GM12878 (cell line): ENCODE data around the gene KBTBD4. TPM values are rescaled to one million over a fixed set of nuclear protein-coding genes. Genes with fewer than 3 reads are reported as not detected.

Experiments
- ATAC-seq: fragments of 200-7000 bp; cut with Tn5 transposase; 3 replicates; pipeline ENCODE4 v1.9.1; 2020; ENCODE audit warnings: mild to moderate bottlenecking, moderate library complexity
- BruUV-seq: library from RNA; stranded (reverse); fragments of 400-500 nt; replicated peaks from 2 replicates; lab custom pipeline; 2021; lab: Mats Ljungman, UMichigan
- CTCF ChIA-PET: fragments of 300-600 bp; sonication (Branson Sonifier 250); formaldehyde crosslinking; extraction: SDS; loops from one replicate; lab custom pipeline; 2021; ENCODE audit warnings: inconsistent platforms; lab: Yijun Ruan, JAX
- POLR2A ChIA-PET: fragments of 350-600 bp; formaldehyde crosslinking; extraction: SDS; loops from one replicate; lab custom pipeline; 2021; ENCODE audit warnings: inconsistent platforms; lab: Charles Lee
- RAD21 ChIA-PET: fragments of 300-600 bp; sonication (Branson Sonifier 250); formaldehyde crosslinking; loops from one replicate; lab custom pipeline; 2023; ENCODE audit warnings: antibody characterized with exemption; ENCODE audit not compliant: unreplicated experiment; lab: Charles Lee
- SMC1A ChIA-PET: fragments of 300-600 bp; sonication (Branson Sonifier 250); formaldehyde crosslinking; loops from one replicate; lab custom pipeline; 2023; ENCODE audit not compliant: unreplicated experiment, uncharacterized antibody; lab: Charles Lee
- DNase-seq: peaks from one replicate; pipeline ENCODE4 v3.0.0-alpha.2; 2011; ENCODE audit warnings: low read depth, low spot score
- FAIRE-seq: peaks from 3 replicates; lab custom pipeline; 2011; peaks lifted over from hg19 to GRCh38; lab: Jason Lieb, UNC
- H2AFZ ChIP-seq: 2 replicates; pipeline ENCODE4 v1.6.0; 2011; ENCODE audit warnings: low read depth, low read length, control low read depth; ENCODE audit not compliant: control insufficient read depth
- H3K27ac ChIP-seq: 2 replicates; pipeline ENCODE4 v1.5.1; 2011; ENCODE audit warnings: control low read depth; ENCODE audit not compliant: control insufficient read depth, insufficient read depth
- H3K27me3 ChIP-seq, 2 experiments: replicated peaks in 1 of 2; 2 replicates each; pipeline versions ENCODE4 v1.6.0 to v1.6.1; 2011; ENCODE audit warnings: low read length in 1 of 2; ENCODE audit not compliant: control insufficient read depth in 2 of 2, insufficient read depth in 2 of 2
- H3K36me3 ChIP-seq, 2 experiments: 2 replicates each; pipeline ENCODE4 v1.5.1; 2011; ENCODE audit warnings: low read length in 1 of 2; ENCODE audit not compliant: control insufficient read depth in 2 of 2, insufficient read depth in 2 of 2
- H3K4me1 ChIP-seq: 2 replicates; pipeline ENCODE4 v1.6.1; 2011; ENCODE audit warnings: mild to moderate bottlenecking, low read length, moderate library complexity, mixed read lengths; ENCODE audit not compliant: control insufficient read depth, insufficient read depth
- H3K4me2 ChIP-seq: 2 replicates; pipeline ENCODE4 v1.6.0; 2011; ENCODE audit warnings: control low read depth; ENCODE audit not compliant: control insufficient read depth, insufficient read depth
- H3K4me3 ChIP-seq: fragments of 200-600 bp; sonication (generic); 2 replicates; pipeline ENCODE4 v1.5.1; 2016
- H3K79me2 ChIP-seq: 2 replicates; pipeline ENCODE4 v1.6.0; 2011; ENCODE audit warnings: low read length; ENCODE audit not compliant: control insufficient read depth, insufficient read depth
- H3K9ac ChIP-seq: 2 replicates; pipeline ENCODE4 v1.8.0; 2011; ENCODE audit warnings: low read length, control low read depth, mixed read lengths; ENCODE audit not compliant: control insufficient read depth, insufficient read depth
- H3K9me3 ChIP-seq: replicated peaks from 3 replicates; pipeline ENCODE4 v1.5.1; 2011; ENCODE audit warnings: mild to moderate bottlenecking, low read length; ENCODE audit not compliant: control insufficient read depth, insufficient read depth
- H4K20me1 ChIP-seq: 2 replicates; pipeline ENCODE4 v1.6.0; 2011; ENCODE audit not compliant: control insufficient read depth, insufficient read depth
- CHD2 ChIP-seq: IDR thresholded peaks from 2 replicates; pipeline ENCODE4 v1.6.1; 2011; ENCODE audit warnings: low read depth, low read length, improper control_type of control experiment, borderline replicate concordance
- EED ChIP-seq: sonication (generic); IDR thresholded peaks from 2 replicates; pipeline ENCODE4 v1.6.1; 2016; ENCODE audit warnings: antibody characterized with exemption, low read depth
- FOXM1 ChIP-seq: IDR thresholded peaks from 2 replicates; pipeline ENCODE4 v1.6.1; 2012; ENCODE audit warnings: low read depth, mild to moderate bottlenecking, inconsistent platforms, low read length, moderate library complexity
- HDAC6 ChIP-seq: fragments of 200-600 bp; sonication (generic); IDR thresholded peaks from one replicate; pipeline ENCODE4 v1.8.0; 2017; ENCODE audit warnings: antibody characterized with exemption; ENCODE audit not compliant: unreplicated experiment
- KAT2A ChIP-seq: conservative IDR thresholded peaks from 2 replicates; pipeline ENCODE4 v1.6.1; 2011; ENCODE audit warnings: low read depth, low read length; ENCODE audit not compliant: control insufficient read depth
- MYB ChIP-seq: fragments of 150-350 bp; IDR thresholded peaks from 2 replicates; pipeline ENCODE4 v1.6.1; 2014; ENCODE audit warnings: mild to moderate bottlenecking, low read depth, low read length, borderline replicate concordance
- PML ChIP-seq: IDR thresholded peaks from 2 replicates; pipeline ENCODE4 v1.6.1; 2012; ENCODE audit warnings: low read length, inconsistent platforms
- POU2F2 ChIP-seq: IDR thresholded peaks from 3 replicates; pipeline ENCODE4 v1.6.1; 2011; ENCODE audit warnings: low read depth, mild to moderate bottlenecking, low read length, borderline replicate concordance
- SMAD5 ChIP-seq: IDR thresholded peaks from 2 replicates; pipeline ENCODE4 v1.6.1; 2016; ENCODE audit warnings: antibody characterized with exemption, low read depth
- SMARCA5 ChIP-seq: fragments of 450-650 bp; IDR thresholded peaks from 2 replicates; pipeline ENCODE4 v1.6.1; 2017; ENCODE audit warnings: mild to moderate bottlenecking
- TBL1XR1 ChIP-seq: IDR thresholded peaks from 2 replicates; pipeline ENCODE4 v1.6.1; 2012; ENCODE audit warnings: low read depth, low read length, improper control_type of control experiment
- YBX1 ChIP-seq: fragments of 450-650 bp; IDR thresholded peaks from 2 replicates; pipeline ENCODE4 v1.6.1; 2016; ENCODE audit warnings: antibody characterized with exemption
- ZBED1 ChIP-seq: IDR thresholded peaks from 2 replicates; pipeline ENCODE4 v1.6.1; 2016; ENCODE audit warnings: borderline replicate concordance
- ZBTB4 ChIP-seq: fragments of 450-650 bp; formaldehyde crosslinking; IDR thresholded peaks from 2 replicates; pipeline ENCODE4 v1.4.0; 2022; ENCODE audit warnings: mild to moderate bottlenecking, moderate library complexity
- ZNF24 ChIP-seq: fragments of 450-650 bp; IDR thresholded peaks from 2 replicates; pipeline ENCODE4 v1.6.1; 2017; ENCODE audit warnings: antibody characterized with exemption, mild to moderate bottlenecking
- ZNF384 ChIP-seq: IDR thresholded peaks from 2 replicates; pipeline ENCODE4 v1.6.1; 2012; ENCODE audit warnings: low read depth, mild to moderate bottlenecking, low read length, improper control_type of control experiment, borderline replicate concordance
- WGBS: methylation state at CpG from one replicate; pipeline ENCODE4 v1.1.6; 2016; ENCODE audit warnings: low lambda C conversion rate; ENCODE audit not compliant: insufficient replicate concordance, insufficient coverage; ENCODE audit errors: missing lambda C conversion rate; 5-methylcytosine and 5-hydroxymethylcytosine counted together
- in situ Hi-C: fragments of 300-500 bp; cut with MboI; formaldehyde crosslinking; loops from 9 replicates; pipeline ENCODE4 v1.14.3; 2018; ENCODE audit warnings: mixed read lengths
- intact Hi-C: fragments of 100-400 bp; cut with micrococcal nuclease; formaldehyde crosslinking; loops from one replicate; pipeline ENCODE4 v1.14.2; 2022; ENCODE audit not compliant: unreplicated experiment
- polyA plus RNA-seq, 11 experiments: library from polyadenylated mRNA; depleted of rRNA in 4 of 11; unstranded in 6 of 11; stranded (reverse) in 5 of 11; fragments of >200 nt; fragmentation: Nextera tagmentation in 4 of 11; fragmentation: Illumina TruSeq in 1 of 11; extraction: Ambion mirVana in 4 of 11; extraction: Trizol in 1 of 11; gene quantifications; 1 replicate in 1 of 11; 2 replicates in 10 of 11; pipeline versions ENCODE4 v1.2.1 to v1.2.3, GENCODE V29; 2011 to 2016; ENCODE audit warnings: inconsistent platforms in 2 of 11, missing spikeins in 2 of 11, low read depth in 1 of 11
- total RNA-seq, 4 experiments: library from RNA; depleted of rRNA in 3 of 4; stranded (reverse); fragments of >200 nt in 3 of 4; fragmentation: Illumina TruSeq in 1 of 4; extraction: Trizol in 1 of 4; gene quantifications; 2 replicates each; pipeline versions ENCODE4 v1.2.1 to v1.2.3, GENCODE V29; 2013 to 2021
- TF ChIP-seq, protein P1 (sequence below): IDR thresholded peaks from 2 replicates; pipeline ENCODE4 v1.6.1; 2012; ENCODE audit warnings: mild to moderate bottlenecking, low read depth, low read length

KBTBD4 gene
- total and polyA plus RNA-seq, 10 of the 15 experiments (the other 5 are each of a cell fraction or from before 2014, with no cell fraction given), result 18.4 to 46.4 (median 25.7) TPM

DNA sequence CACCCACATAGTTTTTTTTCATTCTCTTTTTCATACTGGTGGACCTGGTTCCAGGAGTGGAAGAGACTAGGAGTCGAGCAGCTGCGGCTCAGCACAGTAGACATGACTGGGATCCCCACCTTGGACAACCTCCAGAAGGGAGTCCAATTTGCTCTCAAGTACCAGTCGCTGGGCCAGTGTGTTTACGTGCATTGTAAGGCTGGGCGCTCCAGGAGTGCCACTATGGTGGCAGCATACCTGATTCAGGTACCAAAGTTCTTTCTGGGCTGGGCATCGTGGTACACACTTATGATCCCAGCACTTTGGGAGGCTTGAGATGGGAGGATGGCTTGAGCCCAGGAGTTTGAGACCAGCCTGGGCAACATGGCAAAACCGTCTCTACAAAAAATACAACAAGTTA is 9.1 kb downstream of the KBTBD4 start:
- no peak for FAIRE-seq
- ATAC-seq, result no peak
- no TSS peak for BruUV-seq
- no peak for TF ChIP-seq ZNF24
- TF ChIP-seq HDAC6, result no peak
- no peak for TF ChIP-seq PML
- no peak for TF ChIP-seq ZBTB4 (CRISPR knock-in tag)
- no peak for TF ChIP-seq SMAD5
- no peak for TF ChIP-seq MYB
- no peak for TF ChIP-seq EED
- no peak for TF ChIP-seq SMARCA5
- no peak for TF ChIP-seq ZNF384
- TF ChIP-seq FOXM1, result no peak
- TF ChIP-seq ZBED1, result no peak
- TF ChIP-seq YBX1, result no peak
- TF ChIP-seq KAT2A, result no peak
- TF ChIP-seq, protein P1, sequence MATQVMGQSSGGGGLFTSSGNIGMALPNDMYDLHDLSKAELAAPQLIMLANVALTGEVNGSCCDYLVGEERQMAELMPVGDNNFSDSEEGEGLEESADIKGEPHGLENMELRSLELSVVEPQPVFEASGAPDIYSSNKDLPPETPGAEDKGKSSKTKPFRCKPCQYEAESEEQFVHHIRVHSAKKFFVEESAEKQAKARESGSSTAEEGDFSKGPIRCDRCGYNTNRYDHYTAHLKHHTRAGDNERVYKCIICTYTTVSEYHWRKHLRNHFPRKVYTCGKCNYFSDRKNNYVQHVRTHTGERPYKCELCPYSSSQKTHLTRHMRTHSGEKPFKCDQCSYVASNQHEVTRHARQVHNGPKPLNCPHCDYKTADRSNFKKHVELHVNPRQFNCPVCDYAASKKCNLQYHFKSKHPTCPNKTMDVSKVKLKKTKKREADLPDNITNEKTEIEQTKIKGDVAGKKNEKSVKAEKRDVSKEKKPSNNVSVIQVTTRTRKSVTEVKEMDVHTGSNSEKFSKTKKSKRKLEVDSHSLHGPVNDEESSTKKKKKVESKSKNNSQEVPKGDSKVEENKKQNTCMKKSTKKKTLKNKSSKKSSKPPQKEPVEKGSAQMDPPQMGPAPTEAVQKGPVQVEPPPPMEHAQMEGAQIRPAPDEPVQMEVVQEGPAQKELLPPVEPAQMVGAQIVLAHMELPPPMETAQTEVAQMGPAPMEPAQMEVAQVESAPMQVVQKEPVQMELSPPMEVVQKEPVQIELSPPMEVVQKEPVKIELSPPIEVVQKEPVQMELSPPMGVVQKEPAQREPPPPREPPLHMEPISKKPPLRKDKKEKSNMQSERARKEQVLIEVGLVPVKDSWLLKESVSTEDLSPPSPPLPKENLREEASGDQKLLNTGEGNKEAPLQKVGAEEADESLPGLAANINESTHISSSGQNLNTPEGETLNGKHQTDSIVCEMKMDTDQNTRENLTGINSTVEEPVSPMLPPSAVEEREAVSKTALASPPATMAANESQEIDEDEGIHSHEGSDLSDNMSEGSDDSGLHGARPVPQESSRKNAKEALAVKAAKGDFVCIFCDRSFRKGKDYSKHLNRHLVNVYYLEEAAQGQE, result no peak
- TF ChIP-seq CHD2, result no peak
- TF ChIP-seq POU2F2, result no peak
- no peak for TF ChIP-seq TBL1XR1

More for the DNA sequence above, 9.1 kb downstream of the KBTBD4 start:
- no peaks in the 10 kb centered on the region for H3K27me3 ChIP-seq
- intact Hi-C loops (no loop called here), in situ Hi-C loops (no loop called here)
- H3K4me3 ChIP-seq, result no peak overlapping the region
- DNase-seq, result no peak
- ChIA-PET SMC1A (interaction anchor here (0.9 kb wide), 1 partner anchor 11 kb away, joined by 3 read pairs; no protein-coding TSS in a partner anchor), RAD21 (interaction anchor here (0.7 kb wide), 1 partner anchor 103 kb away, joined by 3 read pairs; no protein-coding TSS in a partner anchor), POLR2A (interaction anchor here (2.4 kb wide), 1 partner anchor 10 kb away, joined by 7 read pairs; no protein-coding TSS in a partner anchor), CTCF (interaction anchor here (0.6 kb wide), 1 partner anchor 262 kb away, joined by 4 read pairs; no protein-coding TSS in a partner anchor)
- H3K9ac ChIP-seq, result no peak overlapping the region
- H3K27ac ChIP-seq, result no peak overlapping the region
- no peaks in the 10 kb centered on the region for H3K4me1 ChIP-seq
- peaks cover 10 to 32% of the 10 kb centered on the region in 2 experiments for H3K36me3 ChIP-seq
- WGBS, result 98% methylated on average over 7 of the region's 7 CpGs
- no peaks in the 10 kb centered on the region for H3K9me3 ChIP-seq
- no peak overlapping the region for H2AFZ ChIP-seq
- H4K20me1 ChIP-seq, result 0 out of 2 replicates have a peak, but pooled peaks cover 3% of the 10 kb centered on the region
- peaks cover 29% of the 10 kb centered on the region for H3K79me2 ChIP-seq
- H3K4me2 ChIP-seq, result no peak overlapping the region
